Stimulated activated naive CD4-positive, alpha-beta T cell treated with Interleukin-2 at 50 U/mL for 16 hours (primary cell): Measurements from ENCODE around the gene FSHR.

Source experiments
- DNase-seq: peaks from one replicate; lab custom pipeline; 2025; lab: John Stamatoyannopoulos, UW

The FSHR gene

GRCh38 chr2:48954311-48954710, 200.0 kb downstream of the FSHR start:
- DNase-seq: no peak

DNA sequence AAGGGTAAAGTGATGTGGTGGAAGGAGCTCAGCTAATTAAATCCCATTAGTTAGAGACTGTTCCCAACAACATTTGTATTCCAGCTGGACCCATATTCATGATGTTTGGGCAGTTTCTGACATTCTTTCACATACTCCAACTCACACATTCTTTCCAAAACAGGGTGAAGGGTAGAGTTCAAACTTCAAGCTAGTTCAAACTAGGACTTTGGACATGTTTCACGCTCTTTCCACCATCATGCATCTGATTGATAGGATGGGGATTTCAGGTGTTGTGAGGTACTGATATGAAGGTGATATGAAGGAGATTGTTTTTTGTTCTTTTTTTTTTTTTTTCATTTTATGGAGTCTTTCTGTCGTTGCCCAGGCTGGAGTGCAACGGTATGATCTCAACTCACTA, 201.7 kb downstream of the FSHR start:
- no peak for DNase-seq

GRCh38 chr2:48952143-48952542, 202.2 kb downstream of the FSHR start:
- DNase-seq: no peak

DNA sequence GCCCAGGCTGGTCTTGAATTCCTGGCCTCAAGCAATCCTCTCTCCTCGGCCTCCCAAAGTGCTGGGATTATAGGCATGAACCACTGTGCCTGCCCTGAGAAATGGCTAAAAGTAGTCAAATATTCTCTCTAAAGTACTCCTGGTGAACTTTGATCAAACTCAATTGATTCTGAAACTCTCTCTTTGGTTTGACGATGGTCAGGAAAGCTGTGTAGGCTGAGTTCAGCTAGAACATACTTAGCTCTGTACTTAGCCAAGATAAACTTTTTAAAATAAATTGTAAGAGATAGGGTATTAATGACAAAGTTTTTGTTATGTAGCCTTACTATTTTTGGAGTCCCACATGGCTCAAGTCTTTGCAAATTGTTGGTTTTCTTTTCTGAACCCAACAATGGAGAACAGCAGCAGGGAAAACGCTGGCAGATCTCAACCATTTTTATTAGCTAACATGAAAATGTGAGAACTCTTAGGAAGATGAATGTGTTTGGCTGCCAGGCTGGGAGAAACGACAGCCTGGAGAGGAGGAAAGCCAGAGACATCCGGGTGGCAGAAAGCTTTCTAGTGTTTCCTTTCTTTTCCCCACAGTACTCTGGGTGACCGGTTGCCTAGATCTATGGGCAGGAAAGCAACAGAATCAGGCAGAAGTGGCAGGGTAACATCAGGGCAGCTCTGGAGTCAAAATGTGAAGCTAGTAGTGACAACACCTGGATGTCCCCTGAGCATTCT, 205.8 kb downstream of the FSHR start:
- DNase-seq: no peak

GRCh38 chr2:48946449-48947048, 207.8 kb downstream of the FSHR start:
- DNase-seq: no peak

GRCh38 chr2:48944956-48945355, 209.4 kb downstream of the FSHR start:
- no peak for DNase-seq

DNA sequence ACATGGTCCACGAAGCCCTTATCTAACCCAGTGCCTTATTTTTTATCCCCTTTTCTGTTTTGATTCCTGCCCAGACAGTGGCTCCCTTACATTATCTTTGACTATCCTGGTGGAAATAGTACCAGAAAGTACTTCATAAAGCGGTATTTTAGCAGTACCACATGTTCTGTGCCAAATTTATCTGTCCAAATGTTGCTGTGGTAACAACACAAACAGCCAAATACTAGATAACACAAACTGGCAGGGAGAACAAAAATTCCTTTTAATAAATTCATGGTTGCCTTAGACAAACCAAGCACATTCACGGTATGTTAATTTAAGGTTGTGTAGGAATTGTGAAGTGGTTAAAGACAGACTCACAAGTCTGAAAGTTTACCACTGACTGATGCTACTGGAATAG, 210.9 kb downstream of the FSHR start:
- DNase-seq: no peak

GRCh38 chr2:48941908-48942307, 212.4 kb downstream of the FSHR start:
- no peak for DNase-seq

GRCh38 chr2:48941456-48941855, 212.9 kb downstream of the FSHR start:
- DNase-seq: no peak

DNA sequence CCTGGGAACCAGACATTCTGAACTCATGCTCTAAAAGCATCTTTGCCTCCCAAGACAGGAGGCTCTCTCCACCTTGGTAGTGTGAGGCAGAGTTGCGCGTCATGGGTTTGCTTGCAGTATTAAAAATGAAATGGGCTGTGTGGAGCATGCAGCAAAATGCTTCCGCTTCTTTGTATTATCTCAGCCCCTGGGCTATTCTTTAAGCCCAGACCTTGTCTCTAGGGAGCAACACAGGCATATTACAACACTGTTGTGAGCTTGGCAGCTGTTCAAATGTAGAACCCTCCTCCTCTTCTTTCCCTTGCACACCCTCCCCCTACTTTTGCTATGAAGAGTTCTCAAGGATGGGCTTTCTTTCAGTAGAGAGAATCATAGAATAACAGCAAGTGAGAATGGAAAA, 213.7 kb downstream of the FSHR start:
- DNase-seq: no peak

DNA sequence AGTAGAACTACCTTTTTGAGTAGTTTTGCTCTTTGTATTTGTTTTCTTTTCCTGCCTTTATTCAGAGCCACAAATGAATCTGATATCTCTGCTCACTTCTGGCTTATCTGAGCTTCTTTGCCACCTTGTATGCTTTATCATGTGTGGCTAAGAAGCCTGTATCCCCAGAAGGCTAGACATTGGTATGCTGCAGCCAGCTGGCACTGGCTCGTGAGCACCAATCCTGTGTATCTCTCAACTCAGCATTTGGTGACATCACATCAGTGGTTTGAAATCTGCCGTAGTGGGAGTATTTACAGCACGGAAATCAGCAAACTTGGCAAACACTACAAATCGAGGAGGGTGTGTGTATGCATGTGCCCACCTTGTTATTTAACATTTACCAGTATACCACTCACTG, 215.1 kb downstream of the FSHR start:
- DNase-seq: no peak

DNA sequence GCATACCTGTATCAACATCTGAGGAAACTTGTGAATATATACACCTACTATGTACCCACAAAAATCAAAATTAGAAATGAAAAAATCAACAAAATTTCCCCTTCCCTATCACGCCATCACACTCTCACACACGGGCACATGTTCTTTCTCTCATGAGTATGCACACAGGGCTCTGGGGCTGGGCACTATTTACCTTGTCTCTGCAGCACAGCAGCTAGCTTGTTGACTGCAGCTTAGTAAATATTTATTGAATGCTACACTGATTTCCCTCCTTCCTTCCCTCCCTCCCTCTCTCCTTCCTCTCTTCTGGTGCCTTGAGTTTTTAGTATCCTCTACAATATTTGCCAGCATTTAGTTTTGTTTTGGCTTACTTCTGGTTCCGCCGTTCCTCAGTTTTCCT, 216.1 kb downstream of the FSHR start:
- no peak for DNase-seq

DNA sequence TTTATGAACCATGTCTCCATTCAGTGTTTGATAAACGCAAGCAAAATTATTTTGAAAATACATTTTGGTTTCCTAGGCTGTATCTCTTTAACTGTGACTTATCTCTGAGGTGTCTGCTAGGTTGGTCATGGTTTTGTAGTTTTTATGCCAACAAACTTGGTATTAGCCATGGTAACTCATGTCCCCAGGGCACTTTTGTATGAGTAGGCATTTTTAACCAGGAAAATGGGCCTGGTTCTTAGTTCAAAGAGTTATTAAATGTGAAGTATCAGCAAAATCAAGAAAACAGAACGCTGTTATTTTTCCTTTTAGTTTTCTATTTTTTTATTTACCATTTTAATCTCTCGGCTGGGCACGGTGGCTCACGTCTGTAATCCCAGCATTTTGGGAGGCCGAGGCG, 219.5 kb downstream of the FSHR start:
- no peak for DNase-seq

DNA sequence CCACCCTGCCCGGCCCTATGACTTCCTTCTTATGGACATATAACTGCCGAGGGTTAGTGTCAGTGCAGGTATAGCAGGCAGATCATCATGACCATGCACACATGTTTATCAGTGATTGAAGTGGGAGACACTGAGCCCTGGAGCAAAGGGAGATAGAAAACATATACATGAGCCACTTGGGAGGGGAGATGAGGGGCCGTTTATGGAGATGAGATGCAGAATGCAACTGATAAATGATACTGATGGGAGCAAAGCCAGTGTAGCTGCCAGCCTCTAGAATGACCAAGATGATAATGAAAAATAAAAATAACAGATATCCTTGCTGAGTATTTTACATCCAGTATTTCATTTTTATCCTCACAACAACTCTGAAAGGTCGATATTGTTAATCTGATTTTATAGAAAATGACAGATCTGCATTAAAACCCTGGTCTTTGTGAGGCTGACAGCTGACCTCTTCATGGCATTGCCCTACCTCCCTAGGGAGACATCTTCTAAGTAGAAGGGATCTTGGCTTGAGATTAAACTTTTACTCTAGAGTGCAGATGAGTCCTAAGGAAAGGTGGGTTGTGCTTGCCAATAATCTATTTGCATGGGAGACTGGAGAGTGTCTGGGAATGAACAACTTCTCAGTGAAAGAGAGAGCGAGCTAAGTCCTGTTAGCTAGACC, 220.4 kb downstream of the FSHR start:
- no peak for DNase-seq

DNA sequence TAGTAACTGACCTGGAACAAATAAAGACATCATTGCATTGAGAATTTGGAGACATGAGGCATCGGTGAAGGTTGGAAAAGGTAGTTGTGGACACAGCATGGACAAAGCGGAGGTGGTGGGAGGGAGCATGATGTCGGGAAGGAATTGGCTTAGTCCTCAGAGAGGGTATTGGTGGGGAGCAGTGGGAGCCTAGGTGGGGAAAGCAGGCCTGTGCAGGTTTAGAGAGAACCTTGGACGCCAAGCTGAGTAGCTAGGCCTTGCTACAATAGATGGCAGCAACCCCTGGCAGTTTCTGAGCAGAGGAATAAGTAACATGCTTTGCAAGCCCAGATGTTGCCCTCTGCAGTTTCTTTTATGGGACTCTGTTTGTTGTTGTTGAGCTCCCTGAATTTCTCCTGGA, 221.6 kb downstream of the FSHR start:
- no peak for DNase-seq

- no peak for DNase-seq
Observed at GRCh38 chr2:48929571-48930301, 224.6 kb downstream of the FSHR start.

DNA sequence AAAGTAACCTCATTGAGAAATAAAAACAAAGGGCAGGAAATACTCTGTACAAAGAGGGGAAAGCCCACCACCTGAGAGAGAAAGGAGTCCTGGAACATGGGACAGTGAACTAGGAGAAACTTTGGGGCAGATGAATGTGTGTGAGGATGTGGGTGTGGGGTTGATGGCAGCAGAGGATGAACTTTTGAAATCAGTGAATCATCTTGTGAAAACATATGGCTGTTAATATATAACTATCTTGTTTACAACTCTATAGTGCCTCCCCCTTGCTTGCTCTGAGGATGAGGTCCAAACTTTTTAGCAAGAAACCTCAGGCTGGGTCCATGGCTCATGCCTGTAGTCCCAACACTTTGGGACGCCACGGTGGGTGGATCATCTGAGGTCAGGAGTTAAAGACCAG, 227.0 kb downstream of the FSHR start:
- no peak for DNase-seq

DNA sequence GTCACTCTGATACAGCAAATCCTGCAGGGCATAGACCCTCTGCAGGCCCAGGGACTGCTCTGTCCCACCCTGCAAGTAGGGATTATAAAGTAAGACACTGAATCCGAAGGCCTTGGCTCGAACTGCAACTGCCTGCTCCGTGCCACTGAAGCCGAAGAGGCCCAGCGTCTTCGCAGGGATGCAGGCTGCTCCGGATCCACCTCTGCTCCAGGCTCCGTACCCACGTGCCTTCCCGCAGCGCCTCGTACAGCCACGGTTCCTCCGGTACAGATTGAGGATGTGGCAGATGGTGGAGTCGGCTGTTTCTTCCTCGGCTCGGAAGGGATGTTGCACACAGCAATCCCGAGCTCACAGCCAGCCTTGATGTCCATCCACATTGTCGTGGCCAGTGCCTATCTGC, 238.4 kb downstream of the FSHR start:
- DNase-seq: no peak

GRCh38 chr2:48915227-48915626, 239.1 kb downstream of the FSHR start:
- DNase-seq: no peak

GRCh38 chr2:48914477-48915089, 239.7 kb downstream of the FSHR start:
- no peak for DNase-seq
